Endodermal cell (in vitro differentiated cells): Measurements from ENCODE around the gene SLC27A6. TPM values are rescaled to one million over a fixed set of nuclear protein-coding genes. Genes with fewer than 3 reads are reported as not detected.

Source experiments
- DNase-seq: peaks from one replicate; pipeline ENCODE4 v3.0.0-alpha.2; 2017
- H3K27ac ChIP-seq: 2 replicates; pipeline ENCODE4 v1.5.1; 2013; ENCODE audit warnings: mild to moderate bottlenecking, low read depth, low read length, moderate library complexity
- H3K27me3 ChIP-seq: 2 replicates; pipeline ENCODE4 v1.6.1; 2013; ENCODE audit warnings: mild to moderate bottlenecking, low read length, moderate library complexity; ENCODE audit not compliant: insufficient read depth, control insufficient read depth, poor library complexity, severe bottlenecking
- H3K36me3 ChIP-seq: 2 replicates; pipeline ENCODE4 v1.7.0; 2013; ENCODE audit warnings: mild to moderate bottlenecking, low read length, moderate library complexity; ENCODE audit not compliant: control insufficient read depth, insufficient read depth
- H3K4me1 ChIP-seq: one replicate; pipeline ENCODE4 v1.7.0; 2013; ENCODE audit warnings: low read length; ENCODE audit not compliant: control insufficient read depth, insufficient read depth
- H3K4me3 ChIP-seq: 2 replicates; pipeline ENCODE4 v1.5.1; 2013; ENCODE audit warnings: mild to moderate bottlenecking, low read length, moderate library complexity
- H3K9ac ChIP-seq: 2 replicates; pipeline ENCODE4 v1.6.1; 2013; ENCODE audit warnings: mild to moderate bottlenecking, low read length, moderate library complexity; ENCODE audit not compliant: poor library complexity, severe bottlenecking; ENCODE audit errors: extremely low read depth
- H3K9me3 ChIP-seq: 2 replicates; pipeline ENCODE4 v1.6.1; 2013; ENCODE audit warnings: mild to moderate bottlenecking, low read length, moderate library complexity; ENCODE audit not compliant: control insufficient read depth
- H3K27ac Mint-ChIP-seq: 2 replicates; pipeline ENCODE4 v1.8.0; 2020; ENCODE audit warnings: mixed read lengths
- H3K27me3 Mint-ChIP-seq: 2 replicates; pipeline ENCODE4 v1.8.0; 2021; ENCODE audit warnings: mild to moderate bottlenecking, mixed read lengths; ENCODE audit not compliant: insufficient read depth
- H3K36me3 Mint-ChIP-seq: 2 replicates; pipeline ENCODE4 v1.8.0; 2020; ENCODE audit warnings: low read depth, mixed read lengths
- H3K4me1 Mint-ChIP-seq: 2 replicates; pipeline ENCODE4 v1.8.0; 2020; ENCODE audit warnings: mixed read lengths
- H3K4me3 Mint-ChIP-seq: 2 replicates; pipeline ENCODE4 v1.8.0; 2020; ENCODE audit warnings: mild to moderate bottlenecking, moderate library complexity, mixed read lengths
- H3K9me3 Mint-ChIP-seq: 2 replicates; pipeline ENCODE4 v1.8.0; 2020; ENCODE audit warnings: mild to moderate bottlenecking, mixed read lengths
- WGBS, 2 experiments: methylation state at CpG; one replicate each; pipeline versions ENCODE4 v1.1.5 to v1.1.7; 2013; ENCODE audit warnings: missing lambda C conversion rate in 2 of 2, mixed read lengths in 1 of 2; ENCODE audit not compliant: insufficient coverage in 1 of 2, insufficient read length in 1 of 2; 5-methylcytosine and 5-hydroxymethylcytosine counted together
- total RNA-seq, 2 donors: library from RNA; stranded (reverse); fragmentation: NEBNext Ultra II Directional in 1 of 2; extraction: Animal tissue kit (Norgen Biotek cat#: 25700) in 1 of 2; gene quantifications; 2 replicates in 1 of 2; 3 replicates in 1 of 2; pipeline ENCODE4 v1.2.1, GENCODE V29; 2021
- TF ChIP-seq, protein P1 (sequence below): fragments of 200-600 bp; sonication (generic); conservative IDR thresholded peaks from 2 replicates; pipeline ENCODE4 v1.5.0; 2021; ENCODE audit warnings: antibody characterized with exemption, mild to moderate bottlenecking

The SLC27A6 gene
- total RNA-seq, 2 donors from 2014 or later = 3.3 to 7.2 TPM

DNA sequence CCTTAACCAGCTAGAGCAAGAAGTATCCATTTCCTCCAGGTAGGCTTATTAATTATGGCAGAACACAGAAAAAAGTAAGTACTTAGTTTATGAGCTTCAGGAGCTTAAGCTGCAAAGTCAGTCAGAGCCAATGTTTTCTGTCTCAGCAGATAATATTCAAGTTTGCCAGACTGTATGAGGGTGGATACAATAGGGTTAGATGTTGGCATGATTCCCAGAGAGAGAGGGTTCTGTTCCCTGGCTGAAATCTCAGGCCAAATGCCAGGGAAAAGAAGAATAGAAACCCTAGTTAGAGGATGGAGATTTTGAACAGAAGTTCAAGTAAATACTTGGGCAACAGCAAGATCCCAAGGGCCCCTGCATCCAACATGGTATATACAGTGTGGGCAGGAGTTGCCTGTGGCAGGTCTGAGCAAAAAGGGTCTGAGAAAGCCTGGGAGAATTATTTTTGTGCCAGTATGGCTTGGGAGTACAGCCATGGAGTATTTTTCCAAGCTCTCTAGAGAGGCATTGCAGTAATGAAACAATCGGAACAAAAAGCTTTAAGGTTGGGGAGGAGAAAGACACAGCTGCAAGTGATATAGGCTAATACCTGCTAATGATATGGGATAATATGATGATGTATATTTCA, 98.3 kb downstream of the SLC27A6 start:
- WGBS, 2 experiments = 85% methylated on average over 1 of the region's 1 CpG; no CpG with 5 or more reads in 1 of the 2 experiments
- H3K4me1 ChIP-seq = peaks cover 7% of the 10 kb centered on the region
- H3K4me1 Mint-ChIP-seq = peaks cover 29% of the 10 kb centered on the region
- H3K9ac ChIP-seq = no peak overlapping the region
- no peak overlapping the region for H3K4me3 ChIP-seq
- H3K4me3 Mint-ChIP-seq = no peak overlapping the region
- no peak overlapping the region for H3K27ac ChIP-seq
- H3K9me3 Mint-ChIP-seq = no peaks in the 10 kb centered on the region
- H3K27me3 ChIP-seq = peaks cover 16% of the 10 kb centered on the region
- no peaks in the 10 kb centered on the region for H3K9me3 ChIP-seq
- H3K36me3 Mint-ChIP-seq = no peaks in the 10 kb centered on the region
- peaks cover 32% of the 10 kb centered on the region for H3K27me3 Mint-ChIP-seq
- H3K27ac Mint-ChIP-seq = no peak overlapping the region
- no peaks in the 10 kb centered on the region for H3K36me3 ChIP-seq
- TF ChIP-seq, protein P1, sequence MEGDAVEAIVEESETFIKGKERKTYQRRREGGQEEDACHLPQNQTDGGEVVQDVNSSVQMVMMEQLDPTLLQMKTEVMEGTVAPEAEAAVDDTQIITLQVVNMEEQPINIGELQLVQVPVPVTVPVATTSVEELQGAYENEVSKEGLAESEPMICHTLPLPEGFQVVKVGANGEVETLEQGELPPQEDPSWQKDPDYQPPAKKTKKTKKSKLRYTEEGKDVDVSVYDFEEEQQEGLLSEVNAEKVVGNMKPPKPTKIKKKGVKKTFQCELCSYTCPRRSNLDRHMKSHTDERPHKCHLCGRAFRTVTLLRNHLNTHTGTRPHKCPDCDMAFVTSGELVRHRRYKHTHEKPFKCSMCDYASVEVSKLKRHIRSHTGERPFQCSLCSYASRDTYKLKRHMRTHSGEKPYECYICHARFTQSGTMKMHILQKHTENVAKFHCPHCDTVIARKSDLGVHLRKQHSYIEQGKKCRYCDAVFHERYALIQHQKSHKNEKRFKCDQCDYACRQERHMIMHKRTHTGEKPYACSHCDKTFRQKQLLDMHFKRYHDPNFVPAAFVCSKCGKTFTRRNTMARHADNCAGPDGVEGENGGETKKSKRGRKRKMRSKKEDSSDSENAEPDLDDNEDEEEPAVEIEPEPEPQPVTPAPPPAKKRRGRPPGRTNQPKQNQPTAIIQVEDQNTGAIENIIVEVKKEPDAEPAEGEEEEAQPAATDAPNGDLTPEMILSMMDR = no peak
- no peak for DNase-seq

DNA sequence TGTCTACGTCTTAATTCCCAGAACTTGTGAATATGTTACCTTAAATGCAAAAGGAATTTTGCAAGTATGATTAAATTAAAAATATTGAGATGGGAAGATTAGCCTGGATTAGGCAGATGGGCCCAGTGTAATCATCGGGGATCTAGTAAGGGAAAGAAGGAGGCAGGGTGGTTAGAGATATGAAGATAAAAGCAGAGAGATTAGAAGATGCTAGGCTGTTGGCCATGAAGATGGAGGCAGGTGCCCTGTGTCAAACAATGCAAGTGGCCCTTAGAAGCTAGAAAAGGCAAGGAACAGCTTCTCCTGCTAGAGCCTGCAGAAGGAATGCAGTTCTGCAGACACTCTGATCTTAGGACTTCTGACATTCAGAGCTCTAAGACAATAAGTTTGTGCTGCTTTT, 100.4 kb downstream of the SLC27A6 start:
- no peak overlapping the region for H3K27ac Mint-ChIP-seq
- Histone ChIP-seq H3K9me3 (no peaks in the 10 kb centered on the region), H3K27me3 (peaks cover 12% of the 10 kb centered on the region), H3K4me3 (no peak overlapping the region), H3K4me1 (peaks cover 18% of the 10 kb centered on the region), H3K27ac (no peak overlapping the region), H3K36me3 (no peaks in the 10 kb centered on the region), H3K9ac (no peak overlapping the region)
- TF ChIP-seq, protein P1 = no peak
- 86 to 90% methylated on average over 2 of the region's 2 CpGs for WGBS, 2 experiments
- no peaks in the 10 kb centered on the region for H3K36me3 Mint-ChIP-seq
- H3K4me1 Mint-ChIP-seq = peaks cover 44% of the 10 kb centered on the region
- H3K27me3 Mint-ChIP-seq = peaks cover 28% of the 10 kb centered on the region
- no peaks in the 10 kb centered on the region for H3K9me3 Mint-ChIP-seq
- DNase-seq = no peak
- H3K4me3 Mint-ChIP-seq = no peak overlapping the region

- Histone ChIP-seq H3K27ac (no peak overlapping the region), H3K9ac (no peak overlapping the region), H3K4me3 (peak overlapping the region; percentile 20), H3K27me3 (no peaks in the 10 kb centered on the region), H3K4me1 (peaks cover 18% of the 10 kb centered on the region), H3K36me3 (no peaks in the 10 kb centered on the region), H3K9me3 (no peaks in the 10 kb centered on the region)
- TF ChIP-seq, protein P1 = no peak
- no peaks in the 10 kb centered on the region for H3K9me3 Mint-ChIP-seq
- H3K27me3 Mint-ChIP-seq = peaks cover 17% of the 10 kb centered on the region
- no peaks in the 10 kb centered on the region for H3K36me3 Mint-ChIP-seq
- no peak overlapping the region for H3K4me3 Mint-ChIP-seq
- peaks cover 46% of the 10 kb centered on the region for H3K4me1 Mint-ChIP-seq
- no peak for DNase-seq
- H3K27ac Mint-ChIP-seq = no peak overlapping the region
Observed at GRCh38 chr5:129067745-129068144, 102.5 kb downstream of the SLC27A6 start.
